ENCODE results near the gene RAB3GAP2.
"Not testable (repeated sequence)": the region's sequence is repeated elsewhere in the genome, so short reads cannot be mapped to it uniquely, and the experiment has no call there.

Gene RAB3GAP2

DNA sequence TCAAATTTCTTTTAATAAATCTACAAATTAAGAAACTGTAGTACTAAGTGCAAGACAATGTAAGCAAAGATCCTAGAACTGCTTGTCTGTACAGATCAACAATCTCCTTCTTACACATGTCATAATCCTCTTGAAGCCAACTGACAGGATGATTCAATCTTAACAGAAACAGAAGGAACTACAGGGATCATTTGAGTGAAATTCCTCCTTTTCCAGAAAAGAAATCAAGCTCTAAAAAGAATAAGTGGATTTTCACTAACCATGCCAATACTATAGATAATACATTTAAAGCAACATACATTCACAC is 53.2 kb downstream of the RAB3GAP2 start:
- no peak overlapping the region for H3K4me3 ChIP-seq (ENCODE audit: low read length)
- DNase-seq (ENCODE audit: low read depth) = no peak
- TF ChIP-seq, protein P1, sequence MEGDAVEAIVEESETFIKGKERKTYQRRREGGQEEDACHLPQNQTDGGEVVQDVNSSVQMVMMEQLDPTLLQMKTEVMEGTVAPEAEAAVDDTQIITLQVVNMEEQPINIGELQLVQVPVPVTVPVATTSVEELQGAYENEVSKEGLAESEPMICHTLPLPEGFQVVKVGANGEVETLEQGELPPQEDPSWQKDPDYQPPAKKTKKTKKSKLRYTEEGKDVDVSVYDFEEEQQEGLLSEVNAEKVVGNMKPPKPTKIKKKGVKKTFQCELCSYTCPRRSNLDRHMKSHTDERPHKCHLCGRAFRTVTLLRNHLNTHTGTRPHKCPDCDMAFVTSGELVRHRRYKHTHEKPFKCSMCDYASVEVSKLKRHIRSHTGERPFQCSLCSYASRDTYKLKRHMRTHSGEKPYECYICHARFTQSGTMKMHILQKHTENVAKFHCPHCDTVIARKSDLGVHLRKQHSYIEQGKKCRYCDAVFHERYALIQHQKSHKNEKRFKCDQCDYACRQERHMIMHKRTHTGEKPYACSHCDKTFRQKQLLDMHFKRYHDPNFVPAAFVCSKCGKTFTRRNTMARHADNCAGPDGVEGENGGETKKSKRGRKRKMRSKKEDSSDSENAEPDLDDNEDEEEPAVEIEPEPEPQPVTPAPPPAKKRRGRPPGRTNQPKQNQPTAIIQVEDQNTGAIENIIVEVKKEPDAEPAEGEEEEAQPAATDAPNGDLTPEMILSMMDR (conservative IDR thresholded peaks at IDR 0.05; ENCODE audit: low read depth, low read length) = no peak

DNA sequence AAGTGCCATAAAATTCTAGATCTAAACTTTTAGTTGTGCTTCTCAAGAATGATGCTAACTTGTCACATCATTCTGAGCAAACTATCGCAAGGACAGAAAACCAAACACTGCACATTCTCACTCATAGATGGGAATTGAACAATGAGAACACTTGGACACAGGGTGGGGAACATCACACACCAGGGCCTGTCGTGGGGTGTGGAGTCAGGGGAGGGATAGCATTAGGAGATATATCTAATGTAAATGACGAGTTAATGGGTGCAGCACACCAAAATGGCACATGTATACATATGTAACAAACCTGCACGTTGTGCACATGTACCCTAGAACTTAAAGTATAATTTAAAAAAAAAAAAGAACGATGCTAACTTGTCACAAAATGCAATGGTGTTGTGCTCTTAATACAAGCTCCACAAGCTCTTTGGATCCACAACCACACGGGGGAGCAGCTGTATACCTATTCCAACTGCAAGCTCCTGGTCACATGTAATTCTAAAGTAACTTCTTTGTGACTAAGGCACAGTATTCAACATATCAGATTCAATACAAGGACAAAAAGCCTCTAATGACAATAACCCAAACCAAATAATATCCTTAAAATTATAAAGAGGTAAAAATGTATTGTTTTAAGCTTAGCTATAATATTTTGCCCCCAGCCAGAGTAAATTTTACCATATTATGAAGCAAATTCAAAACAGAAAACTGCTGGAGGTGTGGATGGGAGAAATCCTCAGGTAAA is 53.7 kb downstream of the RAB3GAP2 start:
- DNase-seq (ENCODE audit: low read depth) = peak; percentile 43
- H3K4me3 ChIP-seq (ENCODE audit: low read length) = not testable (repeated sequence)
- TF ChIP-seq, protein P1 (conservative IDR thresholded peaks at IDR 0.05; ENCODE audit: low read depth, low read length) = peak; percentile 81

DNA sequence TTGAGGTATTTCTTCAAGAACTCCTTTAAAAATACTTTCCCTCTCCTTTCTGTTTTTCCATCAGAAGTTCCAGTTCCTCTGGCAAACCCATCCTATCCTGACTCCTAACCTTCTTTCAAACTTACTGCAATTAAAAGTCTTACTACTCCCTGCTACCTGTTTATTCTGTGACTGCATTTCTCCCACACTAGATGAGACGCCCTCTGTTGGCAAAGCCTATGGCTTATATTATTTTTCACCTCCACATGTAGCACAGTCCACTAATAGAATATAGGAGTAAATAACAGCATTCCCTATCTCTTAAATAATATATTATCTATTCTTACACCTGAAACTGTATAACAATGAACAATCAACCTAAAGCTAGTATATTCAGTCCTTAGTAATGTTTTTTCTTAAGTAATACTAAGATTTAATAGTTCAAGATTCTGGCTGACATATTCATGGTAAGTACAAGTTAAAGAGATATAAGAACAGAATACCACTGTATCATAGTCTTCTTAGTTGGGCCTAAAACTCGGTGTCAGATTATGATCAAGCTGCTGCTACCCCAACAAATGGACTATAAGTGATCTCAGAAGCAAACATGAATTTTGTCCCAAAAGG is 54.8 kb downstream of the RAB3GAP2 start:
- H3K4me3 ChIP-seq (ENCODE audit: low read length) = no peak overlapping the region
- TF ChIP-seq, protein P1 (conservative IDR thresholded peaks at IDR 0.05; ENCODE audit: low read depth, low read length) = peak; percentile 59
- DNase-seq (ENCODE audit: low read depth) = no peak

DNA sequence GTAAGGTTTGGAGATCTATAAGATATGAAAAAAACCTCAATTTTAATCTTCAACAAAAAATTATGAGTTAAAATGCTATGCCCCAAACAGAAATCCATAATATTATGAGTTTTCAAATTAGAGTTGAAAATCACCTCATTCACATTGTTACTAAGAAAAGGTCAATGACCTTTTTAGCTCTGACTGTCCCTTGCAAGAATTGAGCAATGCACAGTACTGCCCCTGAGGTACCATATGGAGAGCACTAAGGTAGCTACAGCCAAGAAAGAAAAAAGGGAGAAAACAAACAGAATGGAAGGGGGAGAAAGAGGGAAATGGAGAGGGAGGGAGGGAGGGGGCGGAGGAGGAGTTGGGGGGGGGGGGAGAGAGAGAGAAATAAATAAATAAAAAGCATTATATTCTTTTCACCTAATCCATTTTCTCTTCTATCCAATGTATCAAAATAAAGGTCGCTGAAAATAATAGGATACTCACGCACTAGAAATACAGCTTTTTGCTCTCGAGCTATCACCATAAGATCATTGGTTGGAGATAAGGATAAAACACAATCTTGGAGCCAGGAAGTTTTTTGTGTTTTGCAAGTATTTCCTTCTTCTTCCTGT is 58.8 kb downstream of the RAB3GAP2 start:
- no peak overlapping the region for H3K4me3 ChIP-seq (ENCODE audit: low read length)
- DNase-seq (ENCODE audit: low read depth) = no peak
- TF ChIP-seq, protein P1 (conservative IDR thresholded peaks at IDR 0.05; ENCODE audit: low read depth, low read length) = no peak

DNA sequence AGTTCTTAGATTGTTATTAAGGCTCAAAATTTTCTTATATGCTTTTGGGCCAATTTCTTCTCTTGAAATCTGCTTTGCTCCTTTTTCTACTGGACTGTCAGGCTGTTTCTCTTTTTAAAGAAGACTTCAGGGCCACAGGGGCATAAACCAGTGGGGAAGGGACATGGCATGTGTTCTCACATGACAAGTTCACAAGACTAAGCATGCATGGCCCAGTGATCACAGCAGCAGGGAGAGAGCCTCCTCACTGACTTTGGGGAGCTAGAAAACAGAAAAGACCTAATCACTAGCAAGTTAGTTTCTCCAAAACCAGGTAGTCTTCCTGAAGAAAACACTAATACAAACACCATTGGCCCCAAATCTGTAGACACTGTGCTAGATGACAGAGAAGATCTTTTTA is 64.8 kb downstream of the RAB3GAP2 start:
- TF ChIP-seq, protein P1 (conservative IDR thresholded peaks at IDR 0.05; ENCODE audit: low read depth, low read length) = no peak
- no peak for DNase-seq (ENCODE audit: low read depth)
- no peak overlapping the region for H3K4me3 ChIP-seq (ENCODE audit: low read length)

DNA sequence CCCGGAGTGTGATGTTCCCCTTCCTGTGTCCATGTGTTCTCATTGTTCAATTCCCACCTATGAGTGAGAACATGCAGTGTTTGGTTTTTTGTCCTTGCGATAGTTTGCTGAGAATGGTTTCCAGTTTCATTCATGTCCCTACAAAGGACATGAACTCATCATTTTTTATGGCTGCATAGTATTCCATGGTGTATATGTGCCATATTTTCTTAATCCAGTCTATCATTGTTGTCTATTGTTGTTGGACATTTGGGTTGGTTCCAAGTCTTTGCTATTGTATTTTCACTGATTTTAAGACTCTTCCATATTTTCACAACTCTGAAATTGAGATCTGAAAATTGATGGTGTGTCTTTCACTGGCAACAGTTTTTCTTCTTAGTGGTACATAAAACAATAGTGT is 67.5 kb downstream of the RAB3GAP2 start:
- not testable (repeated sequence) for DNase-seq (ENCODE audit: low read depth); H3K4me3 ChIP-seq (ENCODE audit: low read length)

DNA sequence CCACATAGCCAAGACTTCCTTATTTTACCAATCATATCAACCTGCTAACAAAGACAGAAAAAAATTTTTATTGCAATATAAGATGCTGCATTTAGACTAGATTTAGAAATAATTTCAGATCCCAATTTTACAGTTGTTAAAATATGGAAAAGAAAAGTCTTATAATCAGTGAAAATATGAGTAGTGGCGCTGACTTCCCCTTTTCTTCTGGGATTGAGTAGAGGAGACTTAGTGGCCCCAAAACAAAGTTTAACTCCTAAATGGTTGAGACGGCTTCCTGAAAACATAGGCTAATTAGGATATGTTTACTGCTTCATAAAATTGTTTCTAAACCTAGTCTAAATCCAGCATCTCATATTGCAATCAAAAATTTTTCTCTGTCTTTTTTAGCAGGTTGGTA is 68.4 kb downstream of the RAB3GAP2 start:
- DNase-seq (ENCODE audit: low read depth) = no peak
- TF ChIP-seq, protein P1 (conservative IDR thresholded peaks at IDR 0.05; ENCODE audit: low read depth, low read length) = no peak
- no peak overlapping the region for H3K4me3 ChIP-seq (ENCODE audit: low read length)
